ENCODE data around the gene FKBP8.

Gene FKBP8

DNA sequence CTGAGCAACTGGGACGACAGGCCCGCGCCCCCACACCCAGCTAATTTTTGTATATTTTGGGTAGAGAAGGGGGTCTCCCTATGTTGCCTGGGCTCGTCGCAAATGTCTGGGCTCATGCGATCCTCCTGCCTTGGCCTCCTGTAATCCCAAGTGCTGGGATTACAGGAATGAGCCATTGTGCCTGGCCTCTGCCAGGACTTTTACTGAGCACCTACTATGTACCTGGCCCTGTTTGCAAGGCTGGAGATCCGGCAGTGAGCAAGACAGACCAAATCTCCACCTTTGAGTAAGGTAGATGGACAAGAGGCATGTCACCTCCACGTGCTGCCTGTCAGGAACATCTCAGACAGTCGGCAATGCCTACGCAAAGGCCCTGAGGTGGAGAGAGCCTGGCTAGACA is 6.9 kb downstream of the FKBP8 start:
- no peaks in the 10 kb centered on the region for H3K27me3 ChIP-seq (ENCODE audit: insufficient read depth, poor library complexity, severe bottlenecking)
- TF ChIP-seq SPI1 (IDR thresholded peaks at IDR 0.05; ENCODE audit: borderline replicate concordance, low read depth) = no peak
- TF ChIP-seq, protein P1, sequence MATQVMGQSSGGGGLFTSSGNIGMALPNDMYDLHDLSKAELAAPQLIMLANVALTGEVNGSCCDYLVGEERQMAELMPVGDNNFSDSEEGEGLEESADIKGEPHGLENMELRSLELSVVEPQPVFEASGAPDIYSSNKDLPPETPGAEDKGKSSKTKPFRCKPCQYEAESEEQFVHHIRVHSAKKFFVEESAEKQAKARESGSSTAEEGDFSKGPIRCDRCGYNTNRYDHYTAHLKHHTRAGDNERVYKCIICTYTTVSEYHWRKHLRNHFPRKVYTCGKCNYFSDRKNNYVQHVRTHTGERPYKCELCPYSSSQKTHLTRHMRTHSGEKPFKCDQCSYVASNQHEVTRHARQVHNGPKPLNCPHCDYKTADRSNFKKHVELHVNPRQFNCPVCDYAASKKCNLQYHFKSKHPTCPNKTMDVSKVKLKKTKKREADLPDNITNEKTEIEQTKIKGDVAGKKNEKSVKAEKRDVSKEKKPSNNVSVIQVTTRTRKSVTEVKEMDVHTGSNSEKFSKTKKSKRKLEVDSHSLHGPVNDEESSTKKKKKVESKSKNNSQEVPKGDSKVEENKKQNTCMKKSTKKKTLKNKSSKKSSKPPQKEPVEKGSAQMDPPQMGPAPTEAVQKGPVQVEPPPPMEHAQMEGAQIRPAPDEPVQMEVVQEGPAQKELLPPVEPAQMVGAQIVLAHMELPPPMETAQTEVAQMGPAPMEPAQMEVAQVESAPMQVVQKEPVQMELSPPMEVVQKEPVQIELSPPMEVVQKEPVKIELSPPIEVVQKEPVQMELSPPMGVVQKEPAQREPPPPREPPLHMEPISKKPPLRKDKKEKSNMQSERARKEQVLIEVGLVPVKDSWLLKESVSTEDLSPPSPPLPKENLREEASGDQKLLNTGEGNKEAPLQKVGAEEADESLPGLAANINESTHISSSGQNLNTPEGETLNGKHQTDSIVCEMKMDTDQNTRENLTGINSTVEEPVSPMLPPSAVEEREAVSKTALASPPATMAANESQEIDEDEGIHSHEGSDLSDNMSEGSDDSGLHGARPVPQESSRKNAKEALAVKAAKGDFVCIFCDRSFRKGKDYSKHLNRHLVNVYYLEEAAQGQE (IDR thresholded peaks at IDR 0.05; ENCODE audit: insufficient replicate concordance, low read depth) = no peak
- TF ChIP-seq, protein P2, sequence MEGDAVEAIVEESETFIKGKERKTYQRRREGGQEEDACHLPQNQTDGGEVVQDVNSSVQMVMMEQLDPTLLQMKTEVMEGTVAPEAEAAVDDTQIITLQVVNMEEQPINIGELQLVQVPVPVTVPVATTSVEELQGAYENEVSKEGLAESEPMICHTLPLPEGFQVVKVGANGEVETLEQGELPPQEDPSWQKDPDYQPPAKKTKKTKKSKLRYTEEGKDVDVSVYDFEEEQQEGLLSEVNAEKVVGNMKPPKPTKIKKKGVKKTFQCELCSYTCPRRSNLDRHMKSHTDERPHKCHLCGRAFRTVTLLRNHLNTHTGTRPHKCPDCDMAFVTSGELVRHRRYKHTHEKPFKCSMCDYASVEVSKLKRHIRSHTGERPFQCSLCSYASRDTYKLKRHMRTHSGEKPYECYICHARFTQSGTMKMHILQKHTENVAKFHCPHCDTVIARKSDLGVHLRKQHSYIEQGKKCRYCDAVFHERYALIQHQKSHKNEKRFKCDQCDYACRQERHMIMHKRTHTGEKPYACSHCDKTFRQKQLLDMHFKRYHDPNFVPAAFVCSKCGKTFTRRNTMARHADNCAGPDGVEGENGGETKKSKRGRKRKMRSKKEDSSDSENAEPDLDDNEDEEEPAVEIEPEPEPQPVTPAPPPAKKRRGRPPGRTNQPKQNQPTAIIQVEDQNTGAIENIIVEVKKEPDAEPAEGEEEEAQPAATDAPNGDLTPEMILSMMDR (IDR thresholded peaks at IDR 0.05; ENCODE audit: insufficient read depth, low read length) = no peak
- no peak for TF ChIP-seq POLR2AphosphoS5 (IDR thresholded peaks at IDR 0.05; ENCODE audit: low read depth)
- no peak for DNase-seq (ENCODE audit: low read depth in 1 of 2, low spot score in 1 of 2)
- H3K27ac ChIP-seq (replicated peaks) = no peak overlapping the region
- H3K4me3 ChIP-seq (replicated peaks; ENCODE audit: insufficient read depth, low read length) = no peak overlapping the region

DNA sequence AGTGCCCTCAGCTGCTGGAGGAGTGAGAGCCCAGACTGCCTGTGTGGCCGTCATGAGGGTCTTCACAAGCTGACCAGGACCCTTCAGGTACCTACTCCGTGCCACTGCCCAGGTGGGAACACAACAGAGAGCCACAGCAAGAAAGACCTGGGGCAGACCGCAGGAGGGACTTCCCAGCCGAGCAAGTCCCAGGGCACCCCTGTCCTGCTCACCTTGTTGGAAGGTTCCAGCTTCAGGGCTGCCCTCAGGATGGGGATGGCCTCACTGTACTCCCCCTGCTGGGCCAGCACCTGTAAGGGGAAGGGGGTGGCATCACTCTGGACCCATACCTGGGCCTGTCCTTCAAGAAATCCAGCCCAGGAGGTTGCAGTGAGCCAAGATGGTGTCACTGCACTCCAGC is 10.3 kb downstream of the FKBP8 start:
- TF ChIP-seq SPI1 (IDR thresholded peaks at IDR 0.05; ENCODE audit: borderline replicate concordance, low read depth) (no peak), GABPA (IDR thresholded peaks at IDR 0.05; ENCODE audit: low read depth) (no peak), POLR2AphosphoS5 (IDR thresholded peaks at IDR 0.05; ENCODE audit: low read depth) (no peak)
- TF ChIP-seq, protein P2 (IDR thresholded peaks at IDR 0.05; ENCODE audit: insufficient read depth, low read length) = no peak
- TF ChIP-seq, protein P1 (IDR thresholded peaks at IDR 0.05; ENCODE audit: insufficient replicate concordance, low read depth) = no peak
- DNase-seq (ENCODE audit: low read depth in 1 of 2, low spot score in 1 of 2) = no peak
- no peak overlapping the region for H3K27ac ChIP-seq (replicated peaks)
- no peak overlapping the region for H3K4me3 ChIP-seq (replicated peaks; ENCODE audit: insufficient read depth, low read length)
- no peaks in the 10 kb centered on the region for H3K27me3 ChIP-seq (ENCODE audit: insufficient read depth, poor library complexity, severe bottlenecking)

DNA sequence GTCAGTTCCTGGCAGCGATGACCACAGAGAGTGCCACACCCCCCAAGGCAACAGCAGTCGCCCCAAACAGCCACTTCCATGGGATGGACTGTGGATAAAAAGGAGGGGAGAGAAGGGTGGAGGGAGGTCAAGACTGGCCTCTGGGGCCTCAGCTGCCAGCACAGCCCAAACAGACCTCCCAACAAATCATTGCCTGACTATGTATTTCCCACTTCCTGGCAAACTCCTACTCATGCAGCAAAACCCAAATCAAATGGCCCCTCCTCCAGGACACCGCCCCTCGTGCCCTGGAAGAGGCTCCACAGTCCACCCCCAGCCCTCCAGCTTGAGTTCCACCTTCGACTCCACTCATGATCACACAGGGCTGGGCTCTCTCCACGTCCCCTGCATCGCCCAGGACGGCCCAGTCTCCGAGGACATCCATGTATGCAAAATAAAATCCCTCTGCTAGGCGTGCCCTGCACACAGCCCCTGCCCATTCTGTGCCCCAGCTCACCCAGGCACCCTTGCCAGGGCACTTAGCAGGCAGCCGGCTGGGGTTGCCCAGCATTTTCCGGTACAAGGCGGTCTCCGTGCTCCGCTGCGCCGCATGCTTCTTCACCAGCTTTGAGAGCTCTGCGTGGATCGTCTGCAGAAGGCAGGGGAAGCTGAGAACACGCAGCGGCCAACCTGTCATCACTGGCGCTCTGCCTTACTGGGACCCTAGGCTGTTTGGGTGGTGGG is 11.0 kb downstream of the FKBP8 start:
- no peak overlapping the region for H3K4me3 ChIP-seq (replicated peaks; ENCODE audit: insufficient read depth, low read length)
- no peak for DNase-seq (ENCODE audit: low read depth in 1 of 2, low spot score in 1 of 2)

More for the DNA sequence above, 11.0 kb downstream of the FKBP8 start:
- TF ChIP-seq GABPA (IDR thresholded peaks at IDR 0.05; ENCODE audit: low read depth) (no peak), POLR2AphosphoS5 (IDR thresholded peaks at IDR 0.05; ENCODE audit: low read depth) (no peak), SPI1 (IDR thresholded peaks at IDR 0.05; ENCODE audit: borderline replicate concordance, low read depth) (no peak)
- TF ChIP-seq, protein P1 (IDR thresholded peaks at IDR 0.05; ENCODE audit: insufficient replicate concordance, low read depth) = no peak
- TF ChIP-seq, protein P2 (IDR thresholded peaks at IDR 0.05; ENCODE audit: insufficient read depth, low read length) = no peak
- Histone ChIP-seq H3K27me3 (ENCODE audit: insufficient read depth, poor library complexity, severe bottlenecking) (no peaks in the 10 kb centered on the region), H3K27ac (replicated peaks) (no peak overlapping the region)

Data from HL-60 (cell line).